HG03095 (cell line): ENCODE measurements around the gene TAB2.

Experiments used
- ATAC-seq: cut with Tn5 transposase; IDR thresholded peaks from one replicate; pipeline ENCODE4 v1.9.1; 2021; ENCODE audit warnings: moderate library complexity; ENCODE audit not compliant: unreplicated experiment

TAB2 gene, protein sequence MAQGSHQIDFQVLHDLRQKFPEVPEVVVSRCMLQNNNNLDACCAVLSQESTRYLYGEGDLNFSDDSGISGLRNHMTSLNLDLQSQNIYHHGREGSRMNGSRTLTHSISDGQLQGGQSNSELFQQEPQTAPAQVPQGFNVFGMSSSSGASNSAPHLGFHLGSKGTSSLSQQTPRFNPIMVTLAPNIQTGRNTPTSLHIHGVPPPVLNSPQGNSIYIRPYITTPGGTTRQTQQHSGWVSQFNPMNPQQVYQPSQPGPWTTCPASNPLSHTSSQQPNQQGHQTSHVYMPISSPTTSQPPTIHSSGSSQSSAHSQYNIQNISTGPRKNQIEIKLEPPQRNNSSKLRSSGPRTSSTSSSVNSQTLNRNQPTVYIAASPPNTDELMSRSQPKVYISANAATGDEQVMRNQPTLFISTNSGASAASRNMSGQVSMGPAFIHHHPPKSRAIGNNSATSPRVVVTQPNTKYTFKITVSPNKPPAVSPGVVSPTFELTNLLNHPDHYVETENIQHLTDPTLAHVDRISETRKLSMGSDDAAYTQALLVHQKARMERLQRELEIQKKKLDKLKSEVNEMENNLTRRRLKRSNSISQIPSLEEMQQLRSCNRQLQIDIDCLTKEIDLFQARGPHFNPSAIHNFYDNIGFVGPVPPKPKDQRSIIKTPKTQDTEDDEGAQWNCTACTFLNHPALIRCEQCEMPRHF

DNA sequence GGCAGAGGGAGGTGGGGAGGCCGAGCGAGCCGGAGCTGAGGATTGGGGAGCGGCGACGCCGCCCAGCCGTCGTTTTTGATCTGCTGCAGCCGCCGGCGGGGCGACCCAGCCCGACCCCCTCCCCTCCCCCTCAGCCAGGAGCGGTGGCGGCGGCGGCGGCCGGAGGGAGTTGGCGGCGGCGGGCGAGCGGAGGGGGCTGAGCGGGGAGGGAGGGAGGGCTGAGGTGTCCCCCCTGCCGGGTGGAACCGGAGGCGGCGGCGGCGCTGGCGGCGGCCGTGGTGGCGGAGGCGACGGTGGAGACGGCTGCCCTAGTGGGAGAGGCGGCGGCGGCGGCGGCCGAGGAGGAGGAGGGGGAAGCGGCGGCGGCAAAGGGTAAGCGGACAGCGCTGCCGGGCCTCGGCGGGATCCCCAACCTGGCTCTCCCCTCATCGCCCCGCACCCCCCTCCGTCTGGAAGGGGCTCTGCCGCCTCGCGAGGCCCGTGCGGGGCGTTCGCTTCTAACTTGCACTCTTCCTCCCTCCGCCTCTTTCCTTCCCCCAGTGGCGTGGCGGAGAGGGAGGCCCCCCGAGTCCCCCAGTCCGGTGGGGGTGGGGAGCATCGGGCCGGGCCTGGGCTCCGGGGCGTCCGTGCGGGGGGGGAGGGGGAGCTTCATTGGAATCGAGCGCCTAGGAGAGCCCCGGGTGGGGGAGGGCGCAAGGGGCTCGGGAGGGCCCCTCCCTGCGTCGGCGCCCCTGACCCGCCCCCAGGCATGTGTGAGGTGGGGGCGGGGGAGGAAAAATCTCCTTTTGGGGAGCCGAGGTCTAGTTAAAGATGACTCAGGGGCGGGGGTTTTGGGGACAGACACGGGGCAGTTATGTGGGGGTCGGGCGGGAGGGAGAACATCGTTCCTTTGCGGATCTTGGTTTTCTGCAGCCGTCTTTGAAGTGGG is at the start of gene TAB2:
Gene TAB2, plus strand, starts transcription at position 69 of the 928 bp plus-strand sequence. CDS start 52,286 bp downstream, outside the sequence.
- ATAC-seq = peak; percentile 16

DNA sequence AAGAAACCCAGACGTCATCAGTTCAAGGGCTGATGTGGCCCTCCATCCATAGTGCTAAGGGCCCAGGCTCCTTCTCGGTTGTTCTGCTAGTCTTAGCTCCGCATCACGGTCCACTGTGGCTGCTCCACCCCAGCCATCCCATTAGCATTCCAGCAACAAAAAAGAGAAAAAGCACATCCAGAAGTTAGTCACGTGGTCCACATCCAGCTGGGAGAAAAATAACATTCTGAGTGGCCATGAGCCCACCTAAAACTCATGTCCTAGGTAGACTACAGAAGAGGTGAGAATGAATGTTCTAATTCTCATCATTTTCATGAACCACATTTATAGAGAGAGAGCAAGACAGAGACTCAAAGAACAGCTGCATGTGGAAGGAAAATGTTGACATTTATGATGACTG is 49.4 kb upstream of the TAB2 start:
- ATAC-seq = no peak

GRCh38 chr6:149268768-149269167 is 48.7 kb upstream of the TAB2 start:
- no peak for ATAC-seq

GRCh38 chr6:149270616-149271015 is 46.9 kb upstream of the TAB2 start:
- no peak for ATAC-seq

DNA sequence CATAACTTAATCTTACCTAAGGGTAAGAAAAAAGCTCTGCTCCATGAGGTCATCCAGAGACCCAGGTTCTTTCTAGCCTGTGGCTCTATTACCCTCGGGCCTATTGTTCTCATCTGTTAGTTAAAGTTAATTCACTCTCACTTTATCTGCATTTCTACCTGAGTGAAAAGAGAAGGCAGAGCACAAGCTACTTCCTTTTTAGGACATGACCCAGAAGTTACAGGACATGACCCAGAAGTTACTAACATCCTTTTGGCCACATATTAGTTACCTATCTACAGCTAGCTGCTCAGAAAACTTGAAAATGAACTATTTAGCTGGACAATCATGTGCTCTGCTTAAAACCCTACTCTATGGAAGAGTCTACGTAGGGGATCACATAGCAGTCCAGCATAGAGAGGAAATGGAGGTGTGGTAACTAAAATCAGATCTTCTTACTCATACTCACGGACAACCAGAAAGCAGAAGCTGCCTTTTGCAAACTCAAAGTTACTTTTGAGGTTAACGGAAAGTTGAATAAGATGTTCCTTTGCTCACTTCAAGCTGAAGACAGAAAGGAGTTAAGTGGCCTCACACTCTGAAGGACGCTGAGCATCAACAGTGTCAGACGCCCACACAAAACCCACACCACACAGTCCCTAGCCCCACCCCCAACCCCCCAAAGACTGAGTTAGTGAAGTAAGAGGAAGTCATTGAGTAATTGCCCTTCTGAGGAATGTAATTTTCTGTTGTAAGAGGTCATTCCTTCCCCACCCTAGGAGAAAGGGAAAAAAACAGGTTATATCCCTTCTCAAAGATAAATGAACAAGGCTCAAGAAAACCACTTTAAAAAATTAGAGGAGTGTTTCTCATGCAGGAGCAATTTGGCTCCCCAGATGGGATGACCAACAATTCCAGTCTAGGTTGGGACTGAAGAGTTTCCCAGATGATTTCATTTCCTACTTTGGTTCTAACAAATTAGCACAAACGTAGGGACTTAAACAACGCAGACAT is 45.9 kb upstream of the TAB2 start:
- peak; percentile 59 for ATAC-seq

GRCh38 chr6:149273318-149273717 is 44.2 kb upstream of the TAB2 start:
- no peak for ATAC-seq

GRCh38 chr6:149275621-149276020 is 41.9 kb upstream of the TAB2 start:
- ATAC-seq = no peak

GRCh38 chr6:149277621-149278020 is 39.9 kb upstream of the TAB2 start:
- no peak for ATAC-seq

- no peak for ATAC-seq
Observed at GRCh38 chr6:149278997-149279396, 38.5 kb upstream of the TAB2 start.

DNA sequence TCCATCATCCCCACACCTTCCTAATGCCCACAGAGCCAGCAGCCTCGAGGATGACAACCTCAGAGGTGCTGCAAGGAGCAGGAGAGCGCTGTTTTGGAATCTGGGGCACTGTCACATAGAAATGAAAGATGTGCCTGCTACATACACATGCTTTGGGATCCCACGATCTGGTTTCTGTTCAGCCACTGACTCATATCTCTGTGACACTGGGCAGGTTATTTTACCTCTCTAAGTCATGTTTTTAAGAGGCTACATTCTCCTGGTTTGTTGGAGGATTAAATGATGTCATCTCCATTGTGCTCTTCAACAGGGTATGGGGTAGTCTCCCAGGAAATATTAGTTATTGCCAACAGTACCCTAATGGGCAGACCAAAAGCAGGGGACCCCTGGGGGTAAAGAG is 32.6 kb upstream of the TAB2 start:
- no peak for ATAC-seq

- ATAC-seq = no peak
Observed at GRCh38 chr6:149285626-149286025, 31.9 kb upstream of the TAB2 start.

- ATAC-seq = no peak
Observed at GRCh38 chr6:149286905-149287304, 30.6 kb upstream of the TAB2 start.

- no peak for ATAC-seq
Observed at GRCh38 chr6:149289192-149289781, 28.2 kb upstream of the TAB2 start.

GRCh38 chr6:149289966-149290365 is 27.5 kb upstream of the TAB2 start:
- ATAC-seq = no peak

DNA sequence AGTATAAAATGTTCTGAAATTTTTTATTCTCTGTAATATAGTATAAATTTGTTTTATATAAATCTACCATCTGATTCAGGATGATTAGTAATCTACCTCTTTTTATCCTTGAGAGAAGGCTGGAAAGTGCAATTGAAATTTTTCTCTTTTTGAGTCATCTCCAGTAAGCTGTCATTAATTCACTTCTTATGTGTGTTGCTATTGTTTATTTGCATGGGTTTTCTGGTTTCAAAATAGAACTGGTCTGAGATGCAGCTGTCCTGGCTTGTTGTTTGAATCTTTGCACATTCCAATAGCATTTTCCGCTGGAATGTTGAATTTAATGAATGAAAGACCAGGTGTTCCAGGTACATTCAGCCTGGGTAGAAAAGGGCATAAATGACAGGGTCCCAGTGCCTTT is 24.3 kb upstream of the TAB2 start:
- ATAC-seq = no peak

- ATAC-seq = no peak
Observed at GRCh38 chr6:149300563-149300962, 16.9 kb upstream of the TAB2 start.

GRCh38 chr6:149302723-149303122 is 14.8 kb upstream of the TAB2 start:
- ATAC-seq = no peak

DNA sequence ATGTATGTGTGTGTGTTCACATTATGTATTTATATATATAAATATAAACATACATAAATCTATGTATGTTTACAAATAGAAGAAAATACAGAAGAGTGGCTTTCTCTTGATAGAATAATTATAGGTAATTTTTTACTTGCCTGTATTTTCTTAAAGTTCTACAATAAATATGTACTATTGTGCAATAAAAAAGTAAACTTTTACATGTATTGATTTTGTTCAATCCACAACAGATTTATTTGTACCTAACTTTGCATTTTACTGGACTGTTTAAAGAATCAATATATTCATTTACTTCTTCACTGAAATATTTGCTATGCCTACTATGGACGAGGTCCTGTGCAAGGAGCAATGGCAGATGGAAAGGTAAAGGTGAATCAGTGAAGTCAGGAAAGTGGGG is 14.0 kb upstream of the TAB2 start:
- no peak for ATAC-seq

DNA sequence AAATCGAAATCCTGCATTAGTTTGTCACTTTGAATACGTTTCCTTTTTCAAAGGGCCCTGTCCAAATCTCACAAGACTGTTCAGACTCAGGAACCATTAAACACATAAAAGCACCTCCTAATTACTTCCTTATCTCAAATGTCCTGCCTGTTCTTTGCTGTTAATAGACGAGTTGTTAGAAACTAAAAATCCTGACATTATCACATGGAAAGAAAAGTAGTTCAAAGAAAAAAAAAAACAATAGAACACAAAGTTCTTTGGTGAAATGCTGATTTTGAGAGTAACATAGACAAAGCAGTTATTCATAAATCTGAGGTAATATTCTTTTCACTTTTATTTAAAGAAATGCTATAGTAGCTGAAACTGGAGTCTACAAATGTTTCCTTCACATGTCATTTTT is 12.1 kb upstream of the TAB2 start:
- ATAC-seq = no peak

DNA sequence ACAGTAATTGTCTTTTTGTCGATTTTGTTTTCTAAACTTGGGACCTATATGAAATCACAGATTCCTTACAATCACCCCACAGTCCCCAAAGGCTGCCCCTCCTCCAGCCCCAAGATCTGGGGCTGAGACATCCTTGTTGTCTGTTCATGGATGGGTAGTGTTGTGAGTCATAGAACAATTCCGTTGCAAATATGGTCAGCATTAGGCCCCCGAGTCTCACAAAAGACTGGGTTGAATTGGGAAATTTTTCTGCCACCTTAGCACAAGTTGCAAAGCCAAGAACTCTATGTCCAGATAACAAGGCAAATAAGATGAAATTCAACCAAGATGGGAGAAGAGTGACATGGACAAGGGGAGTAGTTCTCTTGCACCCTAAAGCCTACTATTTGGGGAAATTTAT is 10.5 kb upstream of the TAB2 start:
- ATAC-seq = no peak
